Muscle layer of duodenum (tissue), 2 donors: ENCODE measurements around the gene PTPRO.

ENCODE experiments used
- H3K27ac ChIP-seq: one replicate; pipeline ENCODE4 v1.7.0; 2013; ENCODE audit warnings: mild to moderate bottlenecking, low read length
- H3K27me3 ChIP-seq: one replicate; pipeline ENCODE4 v1.7.0; 2013; ENCODE audit warnings: low read depth, mild to moderate bottlenecking, control low read depth, low read length
- H3K36me3 ChIP-seq, 2 donors: one replicate each; pipeline ENCODE4 v1.7.0; 2013; ENCODE audit warnings: low read length in 2 of 2, control low read depth in 1 of 2, mild to moderate bottlenecking in 1 of 2; ENCODE audit not compliant: insufficient read depth in 2 of 2, control insufficient read depth in 1 of 2
- H3K4me1 ChIP-seq, 2 donors: one replicate each; pipeline ENCODE4 v1.7.0; 2013; ENCODE audit warnings: low read length in 2 of 2, mild to moderate bottlenecking in 2 of 2, control low read depth in 1 of 2, moderate library complexity in 1 of 2; ENCODE audit not compliant: insufficient read depth in 2 of 2, control insufficient read depth in 1 of 2
- H3K4me3 ChIP-seq, 2 donors: one replicate each; pipeline ENCODE4 v1.7.0; 2013; ENCODE audit warnings: low read length in 2 of 2, low read depth in 1 of 2, mild to moderate bottlenecking in 1 of 2
- H3K9me3 ChIP-seq, 2 donors: one replicate each; pipeline ENCODE4 v1.7.0; 2013; ENCODE audit warnings: low read length in 2 of 2, control low read depth in 1 of 2, mild to moderate bottlenecking in 1 of 2; ENCODE audit not compliant: control insufficient read depth in 1 of 2
- donor health status: healthy.

PTPRO gene

GRCh38 chr12:15561396-15561795 is 239.1 kb downstream of the PTPRO start:
- Histone ChIP-seq H3K4me3 (no peak overlapping the region), H3K27me3 (no peaks in the 10 kb centered on the region), H3K4me1 (no peaks in the 10 kb centered on the region), H3K36me3 (no peaks in the 10 kb centered on the region), H3K27ac (no peak overlapping the region), H3K9me3 (no peaks in the 10 kb centered on the region)

- Histone ChIP-seq H3K4me3 (no peak overlapping the region), H3K9me3 (no peaks in the 10 kb centered on the region), H3K36me3 (no peaks in the 10 kb centered on the region), H3K4me1 (no peaks in the 10 kb centered on the region), H3K27ac (peak overlapping the region; percentile 24), H3K27me3 (no peaks in the 10 kb centered on the region)
Measured at GRCh38 chr12:15562263-15562662, 240.0 kb downstream of the PTPRO start.

GRCh38 chr12:15563663-15564062 is 241.4 kb downstream of the PTPRO start:
- Histone ChIP-seq H3K4me3 (peak overlapping the region in 1 of 2 donors; percentile 12), H3K36me3 (no peaks in the 10 kb centered on the region), H3K27ac (peak overlapping the region; percentile 67), H3K27me3 (no peaks in the 10 kb centered on the region), H3K9me3 (no peaks in the 10 kb centered on the region), H3K4me1 (no peaks in the 10 kb centered on the region)

- Histone ChIP-seq H3K27me3 (no peaks in the 10 kb centered on the region), H3K9me3 (no peaks in the 10 kb centered on the region), H3K36me3 (no peaks in the 10 kb centered on the region), H3K4me3 (no peak overlapping the region), H3K4me1 (no peaks in the 10 kb centered on the region), H3K27ac (no peak overlapping the region)
Measured at GRCh38 chr12:15574353-15574752, 252.0 kb downstream of the PTPRO start.

- Histone ChIP-seq H3K4me3 (no peak overlapping the region), H3K27me3 (no peaks in the 10 kb centered on the region), H3K9me3 (no peaks in the 10 kb centered on the region), H3K36me3 (no peaks in the 10 kb centered on the region), H3K4me1 (no peaks in the 10 kb centered on the region), H3K27ac (no peak overlapping the region)
Measured at GRCh38 chr12:15575671-15576541, 253.6 kb downstream of the PTPRO start.

GRCh38 chr12:15580431-15580830 is 258.1 kb downstream of the PTPRO start:
- Histone ChIP-seq H3K27me3 (no peaks in the 10 kb centered on the region), H3K27ac (no peak overlapping the region), H3K4me3 (no peak overlapping the region), H3K4me1 (no peaks in the 10 kb centered on the region), H3K9me3 (no peaks in the 10 kb centered on the region), H3K36me3 (no peaks in the 10 kb centered on the region)

GRCh38 chr12:15581006-15581405 is 258.7 kb downstream of the PTPRO start:
- H3K4me3 ChIP-seq = no peak overlapping the region
- no peaks in the 10 kb centered on the region for H3K36me3 ChIP-seq
- H3K4me1 ChIP-seq = no peaks in the 10 kb centered on the region
- no peak overlapping the region for H3K27ac ChIP-seq
- no peaks in the 10 kb centered on the region for H3K9me3 ChIP-seq
- no peaks in the 10 kb centered on the region for H3K27me3 ChIP-seq

- Histone ChIP-seq H3K9me3 (no peaks in the 10 kb centered on the region), H3K36me3 (no peaks in the 10 kb centered on the region), H3K4me1 (no peaks in the 10 kb centered on the region), H3K27me3 (no peaks in the 10 kb centered on the region), H3K27ac (no peak overlapping the region), H3K4me3 (no peak overlapping the region)
Measured at GRCh38 chr12:15583804-15584203, 261.5 kb downstream of the PTPRO start.

GRCh38 chr12:15584366-15585041 is 262.2 kb downstream of the PTPRO start:
- no peaks in the 10 kb centered on the region for H3K27me3 ChIP-seq
- no peaks in the 10 kb centered on the region for H3K9me3 ChIP-seq
- no peak overlapping the region for H3K27ac ChIP-seq
- no peak overlapping the region for H3K4me3 ChIP-seq
- H3K4me1 ChIP-seq = no peaks in the 10 kb centered on the region
- H3K36me3 ChIP-seq = no peaks in the 10 kb centered on the region

GRCh38 chr12:15589328-15590032 is 267.2 kb downstream of the PTPRO start:
- no peaks in the 10 kb centered on the region for H3K9me3 ChIP-seq
- H3K4me1 ChIP-seq = no peaks in the 10 kb centered on the region
- H3K4me3 ChIP-seq = no peak overlapping the region
- H3K27ac ChIP-seq = no peak overlapping the region
- no peaks in the 10 kb centered on the region for H3K27me3 ChIP-seq
- no peaks in the 10 kb centered on the region for H3K36me3 ChIP-seq

GRCh38 chr12:15590180-15590826 is 268.0 kb downstream of the PTPRO start:
- Histone ChIP-seq H3K36me3 (no peaks in the 10 kb centered on the region), H3K9me3 (no peaks in the 10 kb centered on the region), H3K4me1 (no peaks in the 10 kb centered on the region), H3K4me3 (peak overlapping the region; percentile 43 to 52), H3K27ac (peak overlapping the region; percentile 9), H3K27me3 (no peaks in the 10 kb centered on the region)
